Natural killer cell treated with Interleukin-12 subunit alpha and Interleukin-12 subunit beta and Interleukin-15 and Interleukin-18, amount 100 ng/mL, for 72 hours (primary cell): ENCODE measurements around the gene PLXNA2. TPM values are rescaled to one million over a fixed set of nuclear protein-coding genes. Genes with fewer than 3 reads are reported as not detected.

Source experiments
- ATAC-seq, 2 donors: fragments of 150-1000 bp; cut with Tn5 transposase in 1 of 2; sonication (Bioruptor Pico), chemical (Tn5 transposase) in 1 of 2; 2 replicates each; pipeline ENCODE4 v1.10.0; 2021
- DNase-seq: peaks from one replicate; pipeline ENCODE4 v3.0.0; 2022; ENCODE audit warnings: low spot score
- H3K27ac Mint-ChIP-seq, 2 donors: 1 replicate in 1 of 2; 2 replicates in 1 of 2; pipeline ENCODE4 v1.8.0; 2022; ENCODE audit warnings: mixed read lengths in 2 of 2, mild to moderate bottlenecking in 1 of 2, moderate library complexity in 1 of 2
- H3K27me3 Mint-ChIP-seq, 2 donors: 1 replicate in 1 of 2; 2 replicates in 1 of 2; pipeline ENCODE4 v1.8.0; 2022; ENCODE audit warnings: mixed read lengths in 2 of 2
- H3K36me3 Mint-ChIP-seq: one replicate; pipeline ENCODE4 v1.8.0; 2022; ENCODE audit warnings: mixed read lengths
- H3K4me1 Mint-ChIP-seq, 2 donors: 1 replicate in 1 of 2; 2 replicates in 1 of 2; pipeline ENCODE4 v1.8.0; 2022; ENCODE audit warnings: low read depth in 2 of 2, mixed read lengths in 2 of 2, mild to moderate bottlenecking in 1 of 2
- H3K4me3 Mint-ChIP-seq: one replicate; pipeline ENCODE4 v1.8.0; 2022; ENCODE audit warnings: mixed read lengths
- H3K9me3 Mint-ChIP-seq: 2 replicates; pipeline ENCODE4 v1.8.0; 2022; ENCODE audit warnings: mixed read lengths
- total RNA-seq, 2 donors: library from RNA; stranded (reverse); gene quantifications; one replicate each; pipeline ENCODE4 v1.2.3, GENCODE V29; 2022

Gene PLXNA2
- total RNA-seq, 2 donors from 2014 or later = 1.1 to 1.3 TPM

DNA sequence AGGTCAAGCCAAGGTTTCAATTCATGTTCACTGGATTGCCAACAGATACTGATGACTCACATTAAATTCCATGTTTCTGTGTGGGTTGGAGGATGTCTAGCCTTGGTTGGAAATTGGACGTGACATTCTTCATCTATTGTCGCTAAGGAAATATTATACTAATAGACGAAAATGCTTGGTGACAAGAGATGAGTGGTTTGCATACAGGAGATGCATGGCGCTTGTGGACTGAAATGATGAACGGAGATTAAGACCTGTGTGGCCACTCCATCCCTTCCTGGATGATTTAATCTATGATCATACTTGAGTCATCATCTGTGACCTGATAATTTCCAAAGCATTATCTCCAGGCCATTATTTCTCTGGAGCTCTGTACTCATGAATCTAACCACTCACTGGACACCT, 236.2 kb downstream of the PLXNA2 start:
- H3K9me3 Mint-ChIP-seq = no peaks in the 10 kb centered on the region
- H3K36me3 Mint-ChIP-seq = no peaks in the 10 kb centered on the region
- H3K4me3 Mint-ChIP-seq = no peak overlapping the region

DNA sequence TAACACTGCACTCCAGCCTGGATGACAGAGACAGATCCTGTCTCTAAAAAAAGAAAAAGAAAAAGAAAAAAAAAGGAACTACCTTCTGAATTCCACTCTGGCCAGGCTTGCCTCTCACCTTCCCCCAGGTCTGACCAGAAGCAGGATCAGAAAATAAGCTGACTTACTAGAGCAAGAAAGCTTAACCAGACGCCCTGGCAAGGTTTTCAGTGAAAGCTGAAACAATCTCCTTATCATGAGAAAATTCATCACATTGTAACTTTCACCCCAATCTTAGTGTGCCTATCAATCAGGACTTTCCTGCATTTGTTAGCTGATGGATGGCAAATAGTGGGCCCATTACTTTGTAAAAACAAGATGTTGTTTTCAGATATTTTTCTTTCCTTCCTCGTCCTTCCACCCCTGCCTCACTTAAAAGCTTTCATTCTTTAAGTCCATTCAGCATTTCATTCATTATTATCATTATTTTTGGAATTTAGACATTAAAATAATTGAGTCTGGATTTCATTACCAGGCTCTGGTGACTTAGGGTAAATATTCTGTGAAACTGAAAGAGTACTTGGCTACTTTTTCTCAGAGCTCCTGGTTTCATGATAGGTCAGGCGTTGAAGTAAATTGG, 236.8 kb downstream of the PLXNA2 start:
- Mint-ChIP-seq H3K27me3 (peaks cover 3 to 10% of the 10 kb centered on the region in 2 donors), H3K4me1 (no peaks in the 10 kb centered on the region), H3K9me3 (no peaks in the 10 kb centered on the region), H3K36me3 (no peaks in the 10 kb centered on the region), H3K27ac (no peak overlapping the region), H3K4me3 (no peak overlapping the region)
- DNase-seq (no peak), ATAC-seq (no peak)

More for the DNA sequence above, 236.2 kb downstream of the PLXNA2 start:
- no peak overlapping the region for H3K27ac Mint-ChIP-seq
- DNase-seq = no peak
- H3K27me3 Mint-ChIP-seq = peaks cover 3 to 9% of the 10 kb centered on the region in 2 donors
- H3K4me1 Mint-ChIP-seq = no peaks in the 10 kb centered on the region
- ATAC-seq = no peak

DNA sequence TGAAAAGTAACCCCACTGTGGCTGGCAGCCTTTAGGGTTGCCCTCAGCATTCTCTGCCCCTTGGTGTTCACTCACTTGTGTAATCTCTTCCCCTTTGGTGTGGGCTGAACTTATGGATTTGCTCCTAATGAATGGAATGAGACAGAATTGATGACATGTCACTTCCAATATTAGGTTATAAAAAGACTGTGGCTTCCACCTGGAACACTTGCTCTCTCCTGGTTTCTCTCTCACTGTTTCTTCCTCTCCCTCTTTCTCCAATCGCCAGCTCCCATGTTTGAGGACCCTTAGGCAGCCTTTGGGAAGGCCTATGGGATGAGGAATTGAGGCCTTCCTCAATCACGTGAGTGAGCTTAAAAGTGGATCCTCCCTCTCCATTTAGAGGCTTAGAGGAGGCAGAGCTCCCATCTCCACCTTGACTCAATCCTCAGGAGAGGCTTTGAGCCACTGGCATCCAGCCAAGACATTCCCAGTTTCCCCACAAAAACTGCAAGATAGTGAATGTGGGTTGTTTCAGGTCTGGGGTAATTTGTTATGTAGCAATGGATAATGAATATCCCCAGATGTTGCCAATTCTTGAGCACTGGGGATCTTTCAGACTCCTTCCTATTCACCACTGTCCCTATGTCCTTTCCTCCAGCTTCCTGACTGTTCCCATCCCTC, 237.8 kb downstream of the PLXNA2 start:
- no peak overlapping the region for H3K4me3 Mint-ChIP-seq
- H3K36me3 Mint-ChIP-seq = no peaks in the 10 kb centered on the region
- DNase-seq (no peak), ATAC-seq (no peak)
- H3K4me1 Mint-ChIP-seq = no peaks in the 10 kb centered on the region
- H3K9me3 Mint-ChIP-seq = no peaks in the 10 kb centered on the region
- no peak overlapping the region for H3K27ac Mint-ChIP-seq
- H3K27me3 Mint-ChIP-seq = peaks cover 3 to 17% of the 10 kb centered on the region in 2 donors

GRCh38 chr1:208004851-208005250, 239.3 kb downstream of the PLXNA2 start:
- Mint-ChIP-seq H3K4me3 (no peak overlapping the region), H3K27me3 (peaks cover 3 to 17% of the 10 kb centered on the region in 2 donors), H3K27ac (no peak overlapping the region), H3K4me1 (no peaks in the 10 kb centered on the region), H3K36me3 (no peaks in the 10 kb centered on the region), H3K9me3 (no peaks in the 10 kb centered on the region)
- no peak for ATAC-seq
- no peak for DNase-seq

DNA sequence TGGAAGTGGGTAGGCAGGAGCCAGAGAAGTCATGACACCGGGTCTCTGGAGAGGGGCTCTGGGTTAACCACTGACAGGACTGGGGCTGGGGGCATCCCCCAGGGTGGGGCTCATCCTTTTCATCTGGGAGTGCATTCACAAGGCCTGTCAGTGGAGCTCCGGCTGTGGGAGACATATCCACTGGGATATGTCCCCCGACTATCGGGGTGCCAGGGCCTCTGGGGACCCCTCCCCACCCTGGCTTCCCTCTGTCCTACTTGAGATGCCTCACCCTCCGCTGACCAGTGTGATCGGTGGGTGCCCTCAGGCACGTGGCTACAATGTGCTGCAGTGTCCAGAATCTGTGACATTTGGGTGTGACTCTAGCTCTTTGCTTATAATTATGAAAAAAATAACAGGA, 240.9 kb downstream of the PLXNA2 start:
- H3K27me3 Mint-ChIP-seq = peaks cover 0 to 8% of the 10 kb centered on the region in 2 donors
- no peaks in the 10 kb centered on the region for H3K9me3 Mint-ChIP-seq
- H3K4me3 Mint-ChIP-seq = no peak overlapping the region
- ATAC-seq = peak in 1 of 2 donors; percentile 29
- H3K36me3 Mint-ChIP-seq = no peaks in the 10 kb centered on the region
- no peaks in the 10 kb centered on the region for H3K4me1 Mint-ChIP-seq
- H3K27ac Mint-ChIP-seq = no peak overlapping the region
- no peak for DNase-seq

DNA sequence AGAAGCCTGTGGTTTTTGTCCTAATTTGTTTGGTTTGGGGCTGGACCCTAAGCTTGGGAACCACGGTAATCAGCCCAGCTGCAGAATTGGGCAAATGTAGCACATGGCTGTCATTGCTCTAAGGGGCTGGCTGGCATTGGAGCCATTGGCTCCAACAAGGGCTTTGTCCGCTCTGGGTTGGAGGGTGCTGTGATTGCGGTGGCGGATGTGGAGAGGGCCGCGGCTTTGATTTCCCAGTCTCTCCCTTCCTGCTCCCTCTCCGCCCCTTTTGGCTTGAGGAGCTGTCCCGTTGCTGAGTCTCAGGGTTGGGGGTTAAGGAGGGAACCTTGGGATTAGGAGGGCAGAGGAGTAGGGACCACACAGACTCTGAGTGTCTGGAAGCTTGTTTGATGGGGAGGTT, 241.5 kb downstream of the PLXNA2 start:
- Mint-ChIP-seq H3K9me3 (no peaks in the 10 kb centered on the region), H3K4me1 (no peaks in the 10 kb centered on the region), H3K27me3 (peaks cover 0 to 8% of the 10 kb centered on the region in 2 donors), H3K27ac (no peak overlapping the region), H3K36me3 (no peaks in the 10 kb centered on the region), H3K4me3 (no peak overlapping the region)
- no peak for ATAC-seq
- DNase-seq = no peak

DNA sequence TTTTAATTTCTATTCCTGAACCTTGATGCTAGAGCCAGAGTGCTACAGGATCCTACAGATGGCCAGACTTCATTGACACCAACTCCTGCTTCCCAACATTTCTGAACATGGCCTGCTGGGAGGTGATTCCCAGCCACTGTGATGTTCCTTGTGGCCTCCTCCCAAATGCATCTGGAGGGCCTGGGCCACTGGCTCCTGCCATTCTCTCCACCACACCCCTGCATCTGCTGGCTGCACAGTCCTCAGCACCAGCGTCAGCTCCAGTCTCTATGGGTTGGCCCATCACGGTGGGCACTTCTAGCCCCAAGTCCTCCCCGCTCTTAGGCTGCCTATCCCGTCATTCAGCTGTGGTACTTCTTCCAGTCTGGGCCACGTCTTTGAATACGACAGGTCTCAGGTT, 242.1 kb downstream of the PLXNA2 start:
- Mint-ChIP-seq H3K4me1 (no peaks in the 10 kb centered on the region), H3K27ac (no peak overlapping the region), H3K9me3 (no peaks in the 10 kb centered on the region), H3K36me3 (no peaks in the 10 kb centered on the region), H3K4me3 (no peak overlapping the region), H3K27me3 (peaks cover 0 to 8% of the 10 kb centered on the region in 2 donors)
- DNase-seq (no peak), ATAC-seq (no peak)

DNA sequence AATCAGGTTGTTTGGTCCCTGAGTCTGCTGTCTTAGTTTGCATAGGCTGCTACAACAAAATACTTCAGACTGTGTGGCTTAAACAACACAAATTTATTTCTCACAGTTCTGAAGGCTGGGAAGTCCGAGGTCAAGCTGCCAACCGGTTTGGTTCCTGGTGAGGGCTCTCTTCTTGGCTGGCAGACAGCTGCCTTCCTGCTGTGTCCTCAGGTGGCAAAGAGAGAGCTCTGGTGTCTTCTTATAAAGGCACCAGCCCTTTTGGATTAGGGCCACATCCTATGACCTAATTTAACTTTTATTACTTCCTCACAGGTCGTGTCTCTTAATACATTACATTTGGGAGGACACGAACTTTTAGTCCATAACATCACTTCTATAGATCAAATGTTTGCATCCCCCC, 243.7 kb downstream of the PLXNA2 start:
- Mint-ChIP-seq H3K9me3 (no peaks in the 10 kb centered on the region), H3K4me1 (no peaks in the 10 kb centered on the region), H3K27me3 (peaks cover under 1 to 8% of the 10 kb centered on the region in 2 donors), H3K36me3 (no peaks in the 10 kb centered on the region), H3K4me3 (no peak overlapping the region), H3K27ac (no peak overlapping the region)
- ATAC-seq (no peak), DNase-seq (no peak)

- Mint-ChIP-seq H3K27me3 (peaks cover 5 to 14% of the 10 kb centered on the region in 2 donors), H3K9me3 (no peaks in the 10 kb centered on the region), H3K27ac (no peak overlapping the region), H3K4me3 (no peak overlapping the region), H3K4me1 (no peaks in the 10 kb centered on the region), H3K36me3 (no peaks in the 10 kb centered on the region)
- DNase-seq (no peak), ATAC-seq (no peak)
Measured at GRCh38 chr1:207999972-208000371, 244.2 kb downstream of the PLXNA2 start.

- H3K27ac Mint-ChIP-seq = no peak overlapping the region
- no peaks in the 10 kb centered on the region for H3K36me3 Mint-ChIP-seq
- no peaks in the 10 kb centered on the region for H3K9me3 Mint-ChIP-seq
- H3K27me3 Mint-ChIP-seq = peaks cover 5 to 14% of the 10 kb centered on the region in 2 donors
- ATAC-seq (no peak), DNase-seq (no peak)
- no peak overlapping the region for H3K4me3 Mint-ChIP-seq
- no peaks in the 10 kb centered on the region for H3K4me1 Mint-ChIP-seq
Measured at GRCh38 chr1:207999274-207999915, 244.8 kb downstream of the PLXNA2 start.

GRCh38 chr1:207998691-207999090, 245.5 kb downstream of the PLXNA2 start:
- Mint-ChIP-seq H3K4me3 (no peak overlapping the region), H3K27ac (no peak overlapping the region), H3K27me3 (peaks cover 8 to 16% of the 10 kb centered on the region in 2 donors), H3K36me3 (no peaks in the 10 kb centered on the region), H3K9me3 (no peaks in the 10 kb centered on the region), H3K4me1 (no peaks in the 10 kb centered on the region)
- no peak for DNase-seq
- no peak for ATAC-seq

DNA sequence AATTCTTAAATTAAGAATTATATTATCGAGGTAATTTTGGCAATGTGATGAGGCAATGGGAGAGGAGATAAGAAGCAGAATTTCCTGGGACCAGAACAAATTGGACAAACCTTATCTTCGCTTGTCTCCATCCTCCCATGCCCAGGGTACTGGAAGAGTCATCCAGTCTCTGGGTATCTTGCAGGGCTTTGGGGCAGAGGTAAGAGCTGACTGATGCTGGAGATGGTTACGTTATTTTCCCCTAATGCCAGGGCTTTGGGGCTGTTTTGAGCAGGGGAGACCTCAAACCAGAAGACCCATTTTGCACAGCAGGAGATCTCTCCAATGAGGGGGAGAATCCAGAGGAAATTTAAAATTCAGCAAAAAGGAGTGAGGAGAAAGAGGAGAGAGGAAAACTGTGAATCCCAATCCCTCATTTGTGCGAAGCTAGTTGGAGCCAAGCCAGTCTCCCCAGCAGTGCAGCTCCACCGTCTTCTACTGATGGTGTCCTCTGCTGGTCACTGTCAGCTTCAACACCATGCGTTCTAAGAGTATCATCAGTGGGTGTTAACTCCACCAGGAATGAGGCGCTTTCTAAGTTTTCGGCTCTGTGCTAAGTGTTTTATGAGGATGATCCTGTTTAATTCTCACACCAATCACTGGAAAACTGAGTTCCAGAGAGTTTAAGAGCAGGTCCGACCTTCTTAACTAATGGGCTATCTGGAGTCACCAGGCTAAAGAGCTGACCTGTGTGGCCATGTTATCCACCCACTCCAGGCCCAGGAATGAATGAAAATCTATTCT, 246.5 kb downstream of the PLXNA2 start:
- Mint-ChIP-seq H3K4me3 (no peak overlapping the region), H3K27me3 (peaks cover 13 to 22% of the 10 kb centered on the region in 2 donors), H3K27ac (no peak overlapping the region), H3K36me3 (no peaks in the 10 kb centered on the region), H3K9me3 (no peaks in the 10 kb centered on the region), H3K4me1 (no peaks in the 10 kb centered on the region)
- DNase-seq = no peak
- ATAC-seq = peak; percentile 67 to 76

- ATAC-seq = no peak
- Mint-ChIP-seq H3K27me3 (peaks cover 13 to 14% of the 10 kb centered on the region in 2 donors), H3K4me3 (no peak overlapping the region)
Measured at GRCh38 chr1:207996636-207997035, 247.5 kb downstream of the PLXNA2 start.

DNA sequence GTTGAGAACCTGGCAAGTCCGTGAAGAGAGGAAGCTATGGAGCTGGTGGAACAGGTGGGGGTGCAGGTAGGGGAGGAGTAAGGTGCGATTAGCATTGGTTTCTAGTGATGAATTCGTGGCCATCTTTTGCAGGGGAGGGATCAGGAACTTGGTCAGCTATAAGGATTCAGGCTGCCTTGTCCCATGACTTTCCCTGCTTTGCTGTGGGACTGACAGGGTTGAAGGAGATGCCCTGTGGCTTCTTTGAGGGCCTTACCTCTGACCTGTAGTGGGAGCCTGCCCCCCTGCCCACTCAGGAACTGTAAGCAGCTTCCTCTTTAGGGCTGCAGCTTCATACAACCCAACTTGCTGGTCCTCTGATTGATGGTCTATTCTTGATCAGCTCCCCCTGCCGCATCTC, 248.6 kb downstream of the PLXNA2 start:
- Mint-ChIP-seq H3K27ac (no peak overlapping the region), H3K36me3 (no peaks in the 10 kb centered on the region), H3K27me3 (peaks cover 13 to 15% of the 10 kb centered on the region in 2 donors), H3K9me3 (no peaks in the 10 kb centered on the region), H3K4me1 (no peaks in the 10 kb centered on the region), H3K4me3 (no peak overlapping the region)
- DNase-seq (no peak), ATAC-seq (no peak)

More at GRCh38 chr1:207996636-207997035, 247.5 kb downstream of the PLXNA2 start:
- H3K27ac Mint-ChIP-seq = no peak overlapping the region
- no peaks in the 10 kb centered on the region for H3K4me1 Mint-ChIP-seq
- no peak for DNase-seq
- no peaks in the 10 kb centered on the region for H3K36me3 Mint-ChIP-seq
- H3K9me3 Mint-ChIP-seq = no peaks in the 10 kb centered on the region
